AG10803 (cell line): ENCODE data around the gene MRPS21.

Experiments used
- DNase-seq: peaks from one replicate; pipeline ENCODE4 v3.0.0; 2010; ENCODE audit warnings: low read depth
- H3K4me3 ChIP-seq: 2 replicates; pipeline ENCODE4 v1.5.1; 2011; ENCODE audit warnings: mild to moderate bottlenecking, low read length, control low read depth
- CTCF ChIP-seq: conservative IDR thresholded peaks from 2 replicates; pipeline ENCODE4 v1.5.1; 2011; ENCODE audit warnings: mild to moderate bottlenecking, low read length, control low read depth, inconsistent platforms

MRPS21 gene

DNA sequence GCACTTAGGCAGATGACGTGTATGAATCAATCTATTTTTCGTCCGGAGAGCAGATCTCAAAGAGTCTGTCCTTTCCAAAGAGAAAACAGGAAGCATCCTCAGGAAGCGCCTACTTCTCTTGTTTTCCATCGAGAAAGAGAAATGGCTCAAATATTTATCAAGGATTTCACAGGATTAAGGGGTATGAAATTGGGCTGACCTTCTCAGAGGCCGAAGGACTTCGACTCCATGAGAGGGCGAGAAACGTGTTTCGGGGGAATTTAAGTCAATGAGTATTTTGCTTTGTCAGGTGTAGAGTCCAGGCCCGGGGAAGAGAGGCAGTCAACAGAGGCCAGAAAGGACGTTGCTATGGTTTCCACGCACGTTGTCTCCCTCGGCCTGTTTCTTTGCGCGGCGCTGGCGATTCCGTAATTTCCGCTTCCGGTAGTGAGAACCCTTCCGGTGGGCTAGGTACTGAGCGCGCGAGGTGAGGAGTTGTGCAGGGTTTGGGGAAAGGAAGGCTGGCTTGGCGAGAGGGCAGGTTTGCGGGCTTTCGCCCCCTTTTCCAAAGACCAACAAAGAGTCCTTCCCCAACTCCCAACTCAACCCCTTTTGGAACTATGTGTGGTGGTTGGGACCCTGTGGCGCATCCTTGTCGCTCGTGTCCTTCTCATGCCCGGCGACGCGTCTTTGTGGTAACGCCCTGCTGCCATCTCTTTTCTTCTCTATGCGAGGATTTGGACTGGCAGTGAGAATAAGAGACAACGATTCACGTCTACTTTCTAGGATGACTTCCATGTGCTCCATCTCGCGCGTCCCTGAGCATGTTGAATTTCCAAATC is at the start of gene MRPS21:
Gene MRPS21 (plus strand): TSS at position 429 of the 821 bp plus-strand sequence. CDS start 506 bp downstream, outside the sequence.
- peak within 1 kb of the TSS; percentile 93 for H3K4me3 ChIP-seq
- DNase-seq, result peak; percentile 88
- TF ChIP-seq CTCF, result no peak; the same call in 1 of the 2 replicates

- DNase-seq, result no peak
- no peak overlapping the region for H3K4me3 ChIP-seq
- TF ChIP-seq CTCF, result no peak
These were observed 43.7 kb upstream of the MRPS21 start for GRCh38 chr1:150249936-150250335.

GRCh38 chr1:150256198-150256553 is 37.5 kb upstream of the MRPS21 start:
- no peak for DNase-seq
- no peak for TF ChIP-seq CTCF
- peak overlapping the region; percentile 28 for H3K4me3 ChIP-seq

- no peak for TF ChIP-seq CTCF
- DNase-seq, result peak; percentile 53
- peak overlapping the region; percentile 28 for H3K4me3 ChIP-seq
These were observed 36.9 kb upstream of the MRPS21 start for GRCh38 chr1:150256554-150257341.

GRCh38 chr1:150257624-150258585 is 35.8 kb upstream of the MRPS21 start, which contains the start of gene CA14:
CA14 (plus strand) TSS chr1:150257774; CDS start chr1:150258129, 355 bp downstream.
- TF ChIP-seq CTCF, result no peak
- no peak for DNase-seq
- no peak within 1 kb of the TSS for H3K4me3 ChIP-seq

- no peak overlapping the region for H3K4me3 ChIP-seq
- TF ChIP-seq CTCF, result no peak
- no peak for DNase-seq
These were observed 34.4 kb upstream of the MRPS21 start for GRCh38 chr1:150259217-150259616.
